Lower lobe of right lung (tissue), 2 donors: ENCODE measurements around the gene TRIM39. TPM values are rescaled to one million over a fixed set of nuclear protein-coding genes. Genes with fewer than 3 reads are reported as not detected.

Experiments
- ATAC-seq, 2 donors: fragments of 200-7000 bp; cut with Tn5 transposase; one replicate each; pipeline ENCODE4 v1.9.1; 2020 to 2022; ENCODE audit warnings: mild to moderate bottlenecking in 2 of 2, moderate library complexity in 2 of 2
- DNase-seq: peaks from one replicate; pipeline ENCODE4 v3.0.0-alpha.2; 2020
- H3K27ac ChIP-seq: fragments of 200-600 bp; one replicate; pipeline ENCODE4 v1.8.0; 2022
- H3K27me3 ChIP-seq: fragments of 200-600 bp; one replicate; pipeline ENCODE4 v1.8.0; 2022; ENCODE audit warnings: low read depth
- H3K36me3 ChIP-seq: fragments of 200-600 bp; one replicate; pipeline ENCODE4 v1.8.0; 2022; ENCODE audit warnings: mild to moderate bottlenecking
- H3K4me1 ChIP-seq: fragments of 200-600 bp; one replicate; pipeline ENCODE4 v1.8.0; 2022
- H3K4me3 ChIP-seq: fragments of 200-600 bp; one replicate; pipeline ENCODE4 v1.8.0; 2022; ENCODE audit warnings: mild to moderate bottlenecking
- H3K9me3 ChIP-seq: fragments of 200-600 bp; one replicate; pipeline ENCODE4 v1.8.0; 2022
- intact Hi-C: fragments of 100-400 bp; cut with DNase I; formaldehyde crosslinking; loops from one replicate; pipeline ENCODE4 v1.11.0; 2022
- total RNA-seq: library from RNA; stranded (reverse); fragmentation: NEBNext Ultra II Directional; extraction: Animal tissue kit (Norgen Biotek cat#: 25700); gene quantifications from one replicate; pipeline ENCODE4 v1.2.1, GENCODE V29; 2021
- TF ChIP-seq, protein P1 (sequence below): fragments of 200-600 bp; IDR thresholded peaks from one replicate; pipeline ENCODE4 v1.8.0; 2022; ENCODE audit warnings: antibody characterized with exemption, mild to moderate bottlenecking
- donor health status: DM: no; HTN: yes; CAD: no; lungs with severe emphysema.

TRIM39 gene
- total RNA-seq, 1 donor from 2014 or later, result 13.3 TPM

DNA sequence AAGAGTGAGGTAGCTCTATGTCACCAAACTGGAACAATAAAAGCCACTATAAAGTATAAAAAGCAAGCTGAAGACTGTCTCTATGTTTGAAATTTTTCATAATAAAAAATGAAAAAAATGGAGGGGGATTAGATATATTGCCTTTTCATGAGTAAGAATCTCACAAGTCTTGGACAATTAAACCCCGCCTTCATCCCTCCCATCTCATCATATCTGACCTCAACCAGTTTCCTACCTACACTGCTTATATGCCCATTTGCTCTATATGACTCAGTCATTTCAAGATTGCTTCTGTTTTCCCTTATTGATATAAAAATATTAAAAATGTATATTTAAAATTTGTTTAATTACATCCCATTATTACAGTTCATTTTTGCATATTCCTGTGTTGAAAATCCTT lies 2.9 kb upstream of the TRIM39 start:
- TF ChIP-seq, protein P1, sequence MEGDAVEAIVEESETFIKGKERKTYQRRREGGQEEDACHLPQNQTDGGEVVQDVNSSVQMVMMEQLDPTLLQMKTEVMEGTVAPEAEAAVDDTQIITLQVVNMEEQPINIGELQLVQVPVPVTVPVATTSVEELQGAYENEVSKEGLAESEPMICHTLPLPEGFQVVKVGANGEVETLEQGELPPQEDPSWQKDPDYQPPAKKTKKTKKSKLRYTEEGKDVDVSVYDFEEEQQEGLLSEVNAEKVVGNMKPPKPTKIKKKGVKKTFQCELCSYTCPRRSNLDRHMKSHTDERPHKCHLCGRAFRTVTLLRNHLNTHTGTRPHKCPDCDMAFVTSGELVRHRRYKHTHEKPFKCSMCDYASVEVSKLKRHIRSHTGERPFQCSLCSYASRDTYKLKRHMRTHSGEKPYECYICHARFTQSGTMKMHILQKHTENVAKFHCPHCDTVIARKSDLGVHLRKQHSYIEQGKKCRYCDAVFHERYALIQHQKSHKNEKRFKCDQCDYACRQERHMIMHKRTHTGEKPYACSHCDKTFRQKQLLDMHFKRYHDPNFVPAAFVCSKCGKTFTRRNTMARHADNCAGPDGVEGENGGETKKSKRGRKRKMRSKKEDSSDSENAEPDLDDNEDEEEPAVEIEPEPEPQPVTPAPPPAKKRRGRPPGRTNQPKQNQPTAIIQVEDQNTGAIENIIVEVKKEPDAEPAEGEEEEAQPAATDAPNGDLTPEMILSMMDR, result no peak
- Histone ChIP-seq H3K27me3 (no peaks in the 10 kb centered on the region), H3K9me3 (no peaks in the 10 kb centered on the region), H3K4me3 (no peak overlapping the region), H3K4me1 (peaks cover 49% of the 10 kb centered on the region), H3K27ac (no peak overlapping the region), H3K36me3 (no peaks in the 10 kb centered on the region)
- no peak for ATAC-seq
- intact Hi-C loops, result no loop called here
- no peak for DNase-seq

DNA sequence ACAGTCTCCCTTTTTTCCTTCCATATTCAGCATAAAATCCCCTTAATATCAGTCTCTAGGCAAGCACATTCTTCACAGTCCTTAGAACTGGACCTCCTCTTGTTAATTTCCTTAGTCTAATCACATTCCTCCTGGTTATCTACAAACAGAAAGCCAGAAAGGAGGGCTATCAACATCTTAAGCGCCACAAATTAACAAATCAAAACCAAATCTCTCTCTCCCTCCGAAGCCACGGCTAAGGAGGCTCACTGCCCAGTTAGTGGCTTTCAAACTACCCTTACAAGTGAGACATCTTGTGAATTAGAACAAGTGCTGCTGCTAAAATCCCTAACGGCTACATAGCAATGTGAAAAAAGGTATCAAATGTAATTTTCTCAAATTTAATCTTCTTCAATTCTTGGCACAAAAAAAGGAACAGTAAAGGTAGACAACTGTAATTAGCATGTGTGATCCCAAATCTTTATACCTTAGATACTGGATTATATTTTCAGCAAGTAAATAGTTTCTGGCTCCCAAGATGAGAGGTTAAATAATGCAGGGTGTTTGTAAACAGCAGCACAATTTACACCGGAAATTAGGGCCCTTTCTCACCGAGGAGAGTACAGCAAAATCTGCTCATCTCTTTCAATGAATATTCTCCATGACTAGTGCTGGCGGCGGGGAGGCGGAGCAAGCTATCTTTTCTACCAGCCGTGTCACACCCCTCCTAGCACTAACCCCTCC lies 1.4 kb upstream of the TRIM39 start:
- H3K27me3 ChIP-seq, result no peaks in the 10 kb centered on the region
- DNase-seq (peak; percentile 58), ATAC-seq (peak; percentile 52 to 55)
- H3K4me3 ChIP-seq, result peak overlapping the region; percentile 89
- H3K4me1 ChIP-seq, result peaks cover 49% of the 10 kb centered on the region
- intact Hi-C loops, result no loop called here
- H3K27ac ChIP-seq, result peak overlapping the region; percentile 99
- TF ChIP-seq, protein P1, result no peak
- H3K9me3 ChIP-seq, result no peaks in the 10 kb centered on the region
- H3K36me3 ChIP-seq, result peaks cover 14% of the 10 kb centered on the region

DNA sequence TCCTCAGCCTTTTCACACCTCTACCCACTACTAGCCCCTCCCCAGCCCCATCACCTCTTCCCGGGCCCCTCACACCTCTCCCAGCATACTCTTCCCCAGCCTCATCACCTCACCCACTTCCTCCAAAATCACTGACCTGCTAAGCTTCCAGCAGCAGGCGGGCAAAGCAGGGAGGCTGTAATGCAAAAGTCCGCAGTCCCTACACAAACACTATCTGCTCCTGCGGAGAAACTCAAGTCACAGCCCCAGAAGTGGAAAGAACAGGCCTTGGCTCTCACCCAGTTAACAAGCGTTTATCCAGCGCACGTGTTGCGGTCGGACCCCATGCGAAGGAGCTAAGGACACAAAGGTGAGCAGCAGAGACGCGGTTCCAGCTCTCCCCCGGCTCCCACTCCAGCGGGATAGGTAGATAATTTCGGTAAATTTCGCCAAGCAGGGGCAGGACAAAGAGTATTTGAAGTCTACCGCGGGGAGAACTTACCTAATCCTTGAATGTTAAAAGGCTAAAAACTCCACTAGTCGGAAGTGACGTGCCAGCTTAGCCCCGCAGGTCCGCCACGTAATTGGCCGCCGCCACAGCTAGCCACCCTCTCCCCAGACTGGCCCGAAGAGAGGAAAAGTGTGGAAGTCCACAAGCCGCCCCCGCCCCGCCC lies 728 bp upstream of the TRIM39 start:
- H3K4me1 ChIP-seq, result peaks cover 49% of the 10 kb centered on the region
- H3K4me3 ChIP-seq, result peak overlapping the region; percentile 89
- peaks cover 21% of the 10 kb centered on the region for H3K36me3 ChIP-seq
- H3K27me3 ChIP-seq, result no peaks in the 10 kb centered on the region
- intact Hi-C loops, result no loop called here
- H3K9me3 ChIP-seq, result no peaks in the 10 kb centered on the region
- no peak for DNase-seq
- peak; percentile 89 to 90 for ATAC-seq
- peak overlapping the region; percentile 99 for H3K27ac ChIP-seq
- TF ChIP-seq, protein P1, result no peak

DNA sequence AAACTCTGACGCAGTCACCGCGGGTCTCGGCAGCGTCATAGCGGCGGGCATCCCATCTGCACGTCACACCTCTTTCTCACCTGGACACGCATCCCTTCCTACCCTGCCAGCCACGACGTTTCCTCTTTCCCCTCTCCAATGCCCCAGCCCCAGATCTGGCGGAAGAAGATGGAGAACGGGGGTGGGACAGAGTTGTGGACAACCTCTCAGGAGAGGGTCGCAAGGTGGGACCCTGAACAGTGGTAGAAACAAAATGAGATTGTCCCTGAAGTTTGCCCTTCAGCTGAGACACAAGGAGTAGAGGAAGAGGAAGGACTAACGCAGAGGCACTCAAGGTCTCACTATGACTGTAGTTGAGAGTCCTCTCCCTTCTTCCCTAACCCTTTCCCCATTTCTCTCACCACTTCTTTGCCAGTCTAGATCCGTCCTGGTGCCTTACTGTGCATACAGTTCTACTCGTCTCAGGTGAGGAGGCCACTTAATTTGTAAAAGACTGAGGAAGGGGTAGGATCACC lies 562 bp downstream of the TRIM39 start:
- ATAC-seq (no peak), DNase-seq (no peak)
- Histone ChIP-seq H3K36me3 (peaks cover 34% of the 10 kb centered on the region), H3K27ac (peak overlapping the region; percentile 99), H3K27me3 (no peaks in the 10 kb centered on the region), H3K9me3 (no peaks in the 10 kb centered on the region), H3K4me3 (peak overlapping the region; percentile 89), H3K4me1 (peaks cover 37% of the 10 kb centered on the region)
- intact Hi-C loops, result no loop called here
- TF ChIP-seq, protein P1, result no peak

DNA sequence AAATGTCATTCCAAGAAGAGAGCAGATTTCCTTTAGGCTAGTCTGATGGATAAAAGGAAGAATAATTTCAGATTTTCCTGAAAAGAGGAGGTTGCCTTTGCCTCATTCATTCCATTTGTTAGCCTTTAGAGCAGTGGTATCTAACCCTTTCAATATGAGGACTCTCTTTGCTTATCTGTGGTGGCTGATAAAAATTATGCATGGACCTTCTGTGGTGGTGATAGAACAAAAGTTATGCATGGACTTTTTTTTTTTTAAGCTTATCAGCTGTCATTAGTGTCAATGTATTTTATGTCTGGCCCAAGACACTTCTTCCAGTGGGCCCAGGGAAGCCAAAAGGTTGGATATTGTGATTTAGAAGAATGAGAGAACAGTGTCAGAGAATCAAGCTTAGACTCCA lies 1.7 kb downstream of the TRIM39 start:
- H3K36me3 ChIP-seq, result peaks cover 45% of the 10 kb centered on the region
- ATAC-seq (no peak), DNase-seq (no peak)
- H3K27ac ChIP-seq, result no peak overlapping the region
- H3K9me3 ChIP-seq, result no peaks in the 10 kb centered on the region
- TF ChIP-seq, protein P1, result no peak
- peaks cover 26% of the 10 kb centered on the region for H3K4me1 ChIP-seq
- H3K27me3 ChIP-seq, result no peaks in the 10 kb centered on the region
- H3K4me3 ChIP-seq, result no peak overlapping the region
- intact Hi-C loops, result no loop called here
